Inferior parietal cortex (tissue), 1 donor: Measurements from ENCODE around the gene NFIA.
A peak's percentile ranks its signal among the peaks of the same experiment; 100 is the strongest.

Experiments used
- DNase-seq: peaks from one replicate; pipeline ENCODE4 v3.0.0-alpha.2; 2016; ENCODE audit errors: extremely low spot score

Gene NFIA

GRCh38 chr1:61215119-61215518, 132.8 kb downstream of the NFIA start:
- no peak for DNase-seq

GRCh38 chr1:61215676-61216289, 133.4 kb downstream of the NFIA start:
- no peak for DNase-seq

GRCh38 chr1:61220536-61220935, 138.2 kb downstream of the NFIA start:
- no peak for DNase-seq

- DNase-seq, result peak; percentile 55
Observed at GRCh38 chr1:61221642-61222041, 139.3 kb downstream of the NFIA start.

GRCh38 chr1:61222240-61222639, 139.9 kb downstream of the NFIA start:
- no peak for DNase-seq

GRCh38 chr1:61223140-61223539, 140.8 kb downstream of the NFIA start:
- DNase-seq, result no peak

GRCh38 chr1:61224609-61225008, 142.2 kb downstream of the NFIA start:
- no peak for DNase-seq

GRCh38 chr1:61225478-61225877, 143.1 kb downstream of the NFIA start:
- no peak for DNase-seq

- DNase-seq, result no peak
Observed at GRCh38 chr1:61226791-61227567, 144.6 kb downstream of the NFIA start.

GRCh38 chr1:61227857-61228550, 145.6 kb downstream of the NFIA start:
- DNase-seq, result no peak

- no peak for DNase-seq
Observed at GRCh38 chr1:61230523-61230922, 148.2 kb downstream of the NFIA start.

GRCh38 chr1:61231795-61232194, 149.4 kb downstream of the NFIA start:
- DNase-seq, result no peak

- DNase-seq, result no peak
Observed at GRCh38 chr1:61233121-61233660, 150.8 kb downstream of the NFIA start.

- DNase-seq, result no peak
Observed at GRCh38 chr1:61234587-61234919, 152.2 kb downstream of the NFIA start.

GRCh38 chr1:61237147-61237546, 154.8 kb downstream of the NFIA start:
- DNase-seq, result no peak

GRCh38 chr1:61237659-61238358, 155.4 kb downstream of the NFIA start:
- no peak for DNase-seq

GRCh38 chr1:61238359-61238665, 156.0 kb downstream of the NFIA start:
- DNase-seq, result no peak

- no peak for DNase-seq
Observed at GRCh38 chr1:61240878-61241277, 158.5 kb downstream of the NFIA start.

GRCh38 chr1:61241411-61241838, 159.1 kb downstream of the NFIA start:
- no peak for DNase-seq

GRCh38 chr1:61241973-61242381, 159.6 kb downstream of the NFIA start:
- DNase-seq, result no peak

- no peak for DNase-seq
Observed at GRCh38 chr1:61244114-61244513, 161.8 kb downstream of the NFIA start.

- DNase-seq, result no peak
Observed at GRCh38 chr1:61245696-61246400, 163.5 kb downstream of the NFIA start.
